Measurements from ENCODE around the gene VAMP7.
A peak's percentile ranks its signal among the peaks of the same experiment; 100 is the strongest.
"Not testable (repeated sequence)": the region's sequence is repeated elsewhere in the genome, so short reads cannot be mapped to it uniquely, and the experiment has no call there.

VAMP7 gene, protein sequence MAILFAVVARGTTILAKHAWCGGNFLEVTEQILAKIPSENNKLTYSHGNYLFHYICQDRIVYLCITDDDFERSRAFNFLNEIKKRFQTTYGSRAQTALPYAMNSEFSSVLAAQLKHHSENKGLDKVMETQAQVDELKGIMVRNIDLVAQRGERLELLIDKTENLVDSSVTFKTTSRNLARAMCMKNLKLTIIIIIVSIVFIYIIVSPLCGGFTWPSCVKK

DNA sequence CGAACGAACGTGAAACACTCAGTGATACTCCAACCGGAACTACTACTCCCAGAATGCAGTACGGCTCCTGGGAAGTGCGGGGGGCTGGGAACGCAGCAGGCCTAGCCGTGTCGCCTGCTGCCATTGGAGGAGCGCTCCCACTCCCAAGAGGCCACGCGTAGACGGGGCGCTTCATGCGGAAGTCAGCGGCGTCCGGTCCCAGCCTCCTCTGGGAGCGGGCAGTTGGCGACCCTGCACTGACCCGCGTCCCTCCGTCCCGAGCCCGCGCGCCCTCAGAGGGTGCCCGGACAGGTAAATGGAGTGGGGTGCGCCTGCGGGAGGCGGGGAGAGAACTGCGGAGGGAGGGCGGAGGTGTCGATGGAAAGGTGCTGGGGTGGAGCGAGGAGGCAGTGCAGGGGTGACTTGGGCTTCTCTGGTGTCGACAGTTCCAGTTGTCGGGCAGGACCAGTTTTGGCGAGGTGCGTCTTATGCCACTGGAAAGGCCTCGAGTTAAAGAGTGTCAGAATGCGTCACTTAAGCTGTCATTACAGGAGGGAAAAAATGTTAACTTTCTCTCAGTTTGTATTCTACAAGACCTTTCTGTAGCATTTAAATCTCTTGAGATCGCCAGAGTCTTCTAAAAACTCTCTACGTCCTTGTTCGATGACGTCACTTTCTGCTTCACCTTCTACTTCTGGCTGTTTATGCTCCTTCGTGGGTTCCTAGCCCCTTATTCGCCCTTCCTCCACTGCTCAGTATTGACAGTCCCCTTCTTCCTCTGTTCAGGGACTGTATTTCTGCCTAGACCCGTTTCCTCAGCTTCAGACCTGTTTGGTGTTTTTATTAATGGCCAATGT lies at the start of gene VAMP7:
Gene VAMP7, plus strand, starts transcription at position 188 of the 836 bp plus-strand sequence. CDS start 8,122 bp downstream, outside the sequence.
- DNase-seq, result peak; percentile 84

DNA sequence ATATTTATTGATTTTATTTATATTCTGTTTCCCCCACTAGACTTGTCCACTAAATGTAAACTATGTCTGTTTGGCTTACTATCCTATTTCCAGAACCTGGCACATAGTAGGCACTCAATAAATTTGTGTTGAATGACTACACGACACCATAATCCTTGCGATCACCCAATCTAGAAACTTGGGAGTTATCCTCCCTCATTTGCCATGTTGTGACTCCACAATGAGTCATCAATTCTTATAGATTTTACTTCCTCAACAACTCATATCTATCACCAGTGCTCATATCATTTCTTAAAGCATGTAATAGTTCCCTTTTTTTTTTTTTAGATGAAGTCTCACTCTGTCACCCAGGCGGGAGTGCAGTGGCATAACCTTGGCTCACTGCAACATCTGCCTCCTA lies 39.9 kb upstream of the VAMP7 start:
- no peak for DNase-seq

DNA sequence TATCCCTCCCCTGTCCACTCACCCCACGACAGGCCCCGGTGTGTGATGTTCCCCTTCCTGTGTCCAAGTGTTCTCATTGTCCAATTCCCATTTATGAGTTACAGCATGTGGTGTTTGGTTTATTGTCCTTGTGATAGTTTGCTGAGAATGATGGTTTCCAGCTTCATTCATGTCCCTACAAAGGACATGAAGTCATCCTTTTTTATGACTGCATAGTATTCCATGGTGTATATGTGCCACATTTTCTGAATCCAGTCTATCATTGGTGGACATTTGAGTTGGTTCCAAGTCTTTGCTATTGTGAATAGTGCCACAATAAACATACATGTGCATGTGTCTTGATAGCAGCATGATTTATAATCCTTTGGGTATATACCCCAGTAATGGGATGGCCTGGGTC lies 29.4 kb upstream of the VAMP7 start:
- not testable (repeated sequence) for DNase-seq

DNA sequence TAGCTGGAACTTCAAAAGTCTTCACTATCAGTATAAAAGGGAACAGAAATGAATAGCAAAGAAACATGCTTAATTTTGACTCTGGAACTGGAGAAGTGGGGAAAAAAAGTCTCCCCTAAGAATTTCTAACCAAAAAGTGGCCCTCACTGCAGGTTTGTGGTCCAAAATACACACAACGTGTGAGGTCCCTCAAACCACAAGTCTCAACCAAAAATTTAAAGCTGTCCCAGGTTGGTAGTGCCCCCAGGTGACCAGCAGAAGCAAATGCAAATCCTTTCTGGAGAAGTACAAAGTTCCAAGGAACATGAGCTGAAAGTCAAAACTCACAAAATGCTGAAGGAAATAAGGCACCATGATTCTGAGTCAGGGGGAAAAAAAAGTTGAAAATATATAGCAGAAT lies 23.6 kb upstream of the VAMP7 start:
- no peak for DNase-seq

DNA sequence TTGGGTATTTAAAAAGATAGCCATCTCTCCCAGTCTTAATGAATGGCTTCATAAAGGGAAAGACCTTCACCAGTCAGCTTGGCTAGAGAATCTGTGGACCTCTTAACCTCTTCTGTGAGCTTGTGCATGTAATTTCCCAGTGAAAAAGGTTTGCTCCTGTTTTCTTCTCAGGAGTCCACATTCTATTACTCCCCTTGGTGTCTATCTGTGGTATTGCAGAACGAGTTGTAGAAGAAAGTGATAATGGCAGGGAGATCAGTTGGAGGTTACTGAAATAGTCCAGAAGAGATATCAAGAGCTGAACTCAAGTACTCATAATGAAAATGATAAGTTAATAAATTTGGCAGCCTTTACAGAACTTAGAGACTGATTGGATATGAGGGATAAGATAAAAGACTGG lies 16.5 kb upstream of the VAMP7 start:
- DNase-seq, result no peak

DNA sequence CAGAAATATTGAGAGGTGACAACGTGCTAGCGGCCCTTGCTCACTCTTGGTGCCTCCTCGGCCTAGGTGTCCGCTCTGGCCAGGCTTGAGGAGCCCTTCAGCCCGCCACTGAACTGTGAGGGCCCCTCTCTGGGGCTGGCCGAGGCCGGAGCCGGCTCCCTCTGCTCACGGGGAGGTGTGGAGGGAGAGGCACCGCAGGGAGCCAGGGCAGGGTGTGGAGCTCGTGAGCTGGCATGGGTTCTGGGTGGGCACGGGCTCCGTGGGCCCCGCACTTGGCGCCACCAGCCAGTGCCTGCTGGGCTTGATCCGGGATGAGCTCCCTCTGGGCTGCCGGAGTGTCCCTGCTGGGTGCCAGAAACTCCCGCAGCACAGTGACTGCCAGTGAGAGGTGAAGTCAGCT lies 16.0 kb upstream of the VAMP7 start:
- DNase-seq, result no peak

DNA sequence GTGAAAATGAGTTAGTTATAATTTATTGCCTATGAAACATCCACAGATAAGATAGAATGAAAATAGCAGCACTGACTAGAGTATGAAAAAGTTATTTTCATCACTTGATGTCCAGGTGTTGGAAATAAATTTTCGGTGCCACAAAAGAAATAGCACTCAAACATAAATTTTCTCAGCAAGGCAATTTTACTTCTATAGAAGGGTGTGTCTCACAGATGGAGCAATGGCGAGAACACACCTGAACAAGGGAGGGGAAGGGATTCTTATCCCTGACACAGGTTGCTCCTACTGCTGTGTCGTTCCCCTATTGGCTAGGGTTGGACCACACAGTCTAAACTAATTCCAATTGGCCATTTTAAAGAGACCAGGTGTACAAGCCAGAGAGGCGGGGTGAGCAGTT lies 13.3 kb upstream of the VAMP7 start:
- DNase-seq, result no peak

DNA sequence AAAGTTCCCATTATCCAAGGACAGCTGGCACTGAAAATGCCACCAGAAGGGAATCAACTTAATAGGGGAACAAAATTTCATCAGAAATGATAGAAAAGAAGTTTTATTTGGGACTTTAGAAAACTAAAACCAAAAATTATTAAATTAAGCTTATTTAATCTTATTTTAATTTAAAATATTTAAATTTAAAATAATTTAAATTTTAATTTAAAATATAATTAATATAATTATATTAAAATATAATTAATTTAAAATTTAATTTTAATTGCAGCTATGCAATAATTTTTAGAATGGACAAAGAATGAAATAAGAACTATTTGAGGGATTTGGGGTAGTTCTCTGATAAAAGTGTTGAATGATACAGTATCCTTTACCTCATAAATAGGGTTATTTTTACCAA lies 10.2 kb upstream of the VAMP7 start:
- no peak for DNase-seq

DNA sequence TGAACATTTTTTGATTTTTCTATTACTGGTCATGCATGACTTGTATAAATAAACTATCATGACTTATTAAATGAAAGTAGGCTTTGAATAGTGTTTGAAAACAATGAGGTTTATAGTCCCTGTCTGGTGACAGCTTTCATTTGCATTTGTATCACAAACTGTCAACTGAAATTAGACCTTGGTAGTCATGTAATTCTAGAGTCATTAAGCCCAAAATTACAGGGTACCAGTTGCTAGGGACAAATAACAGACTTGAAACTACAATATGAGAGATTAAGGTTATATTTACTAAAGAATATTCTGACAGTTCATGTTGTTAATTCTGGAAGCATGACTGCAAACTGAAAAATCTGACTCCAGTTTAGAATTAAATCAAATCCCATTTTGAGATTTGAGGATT lies 9.2 kb upstream of the VAMP7 start:
- DNase-seq, result no peak

DNA sequence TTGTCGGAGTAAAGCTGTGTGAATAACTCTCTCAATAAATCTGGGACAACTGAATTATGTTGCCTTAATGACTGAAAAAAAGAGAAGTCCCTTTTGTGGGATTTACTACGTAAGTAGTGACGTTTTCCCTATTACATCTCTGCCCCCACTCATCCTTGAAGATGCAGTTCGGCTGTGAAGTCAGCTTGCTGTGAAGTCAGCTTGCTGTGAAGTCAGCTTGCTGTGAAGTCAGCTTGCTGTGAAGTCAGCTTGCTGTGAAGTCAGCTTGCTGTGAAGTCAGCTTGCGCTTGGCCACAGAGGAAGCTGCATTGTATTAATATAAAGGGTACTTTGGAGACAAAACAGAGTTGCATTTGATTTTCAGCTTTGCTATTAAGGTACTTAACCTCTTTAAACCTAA lies 8.0 kb upstream of the VAMP7 start:
- no peak for DNase-seq

DNA sequence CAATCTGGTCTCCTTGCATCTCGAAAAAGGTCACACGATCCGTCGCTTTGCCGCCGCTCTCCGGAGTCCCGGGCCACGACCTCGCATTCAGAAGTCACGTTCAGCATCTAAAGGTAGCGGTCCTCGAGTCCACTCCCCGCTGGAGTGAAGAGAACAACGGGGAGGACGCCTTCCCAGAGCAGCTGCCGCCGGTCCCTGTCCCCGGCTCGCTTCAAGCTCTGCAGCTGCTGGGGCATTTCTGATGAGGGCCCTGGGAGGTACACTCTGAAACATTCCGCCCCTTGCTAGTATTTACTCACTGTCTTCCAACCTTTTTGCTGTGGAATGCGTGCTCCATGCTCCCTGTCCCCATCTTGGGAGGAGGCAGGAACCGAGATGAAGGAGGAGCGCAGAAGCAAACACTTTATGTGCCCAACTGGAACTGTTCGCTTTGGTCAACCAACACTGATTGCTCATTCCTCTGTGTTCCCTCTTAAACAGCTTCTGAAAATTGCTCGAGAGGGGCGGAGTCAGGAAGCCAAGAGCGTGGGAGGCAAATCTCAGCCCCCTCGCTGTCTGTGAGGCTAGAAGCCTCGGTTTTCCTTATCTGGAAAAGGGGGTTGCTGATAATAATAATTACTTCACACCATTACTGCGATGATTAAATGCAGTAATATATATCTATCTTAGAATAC lies 6.4 kb upstream of the VAMP7 start:
- no peak for DNase-seq

DNA sequence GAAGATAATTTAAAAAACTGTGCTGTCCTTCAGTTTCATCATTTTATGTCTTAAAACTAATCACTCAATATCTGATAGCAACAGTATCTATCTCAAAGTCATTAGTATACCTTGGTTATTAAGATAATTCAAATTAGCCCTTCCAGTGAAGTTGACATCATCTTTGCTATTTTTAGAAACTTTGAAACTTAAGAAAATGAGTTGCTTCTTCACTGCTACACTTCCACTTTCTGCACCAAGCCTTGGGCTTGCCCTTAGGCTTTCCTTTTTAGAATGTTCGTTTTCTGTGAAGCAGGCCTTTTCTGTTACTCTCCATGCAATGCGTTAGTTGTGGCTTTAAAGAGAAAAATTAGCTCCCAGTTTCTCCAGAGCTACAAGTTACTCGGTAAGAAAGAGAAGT lies 4.4 kb upstream of the VAMP7 start:
- DNase-seq, result no peak

DNA sequence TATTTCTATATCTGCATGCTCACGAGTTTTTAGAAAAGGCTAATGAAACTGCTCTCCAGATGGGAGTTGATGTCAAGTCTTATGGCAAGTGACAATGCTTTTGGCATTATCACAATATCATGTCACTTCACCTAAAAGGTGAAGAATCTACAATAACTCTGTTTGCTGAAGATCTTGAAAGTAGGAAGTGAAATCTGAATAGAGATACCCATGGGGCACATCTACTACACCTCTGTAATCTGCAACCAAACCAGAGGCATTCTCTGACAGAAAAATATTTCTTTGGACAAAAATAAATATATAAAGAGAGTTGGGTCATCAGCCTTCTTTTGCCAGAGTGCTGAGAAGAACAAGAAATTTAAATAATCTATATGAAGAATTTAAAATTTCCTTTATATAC lies 3.9 kb upstream of the VAMP7 start:
- DNase-seq, result no peak

DNA sequence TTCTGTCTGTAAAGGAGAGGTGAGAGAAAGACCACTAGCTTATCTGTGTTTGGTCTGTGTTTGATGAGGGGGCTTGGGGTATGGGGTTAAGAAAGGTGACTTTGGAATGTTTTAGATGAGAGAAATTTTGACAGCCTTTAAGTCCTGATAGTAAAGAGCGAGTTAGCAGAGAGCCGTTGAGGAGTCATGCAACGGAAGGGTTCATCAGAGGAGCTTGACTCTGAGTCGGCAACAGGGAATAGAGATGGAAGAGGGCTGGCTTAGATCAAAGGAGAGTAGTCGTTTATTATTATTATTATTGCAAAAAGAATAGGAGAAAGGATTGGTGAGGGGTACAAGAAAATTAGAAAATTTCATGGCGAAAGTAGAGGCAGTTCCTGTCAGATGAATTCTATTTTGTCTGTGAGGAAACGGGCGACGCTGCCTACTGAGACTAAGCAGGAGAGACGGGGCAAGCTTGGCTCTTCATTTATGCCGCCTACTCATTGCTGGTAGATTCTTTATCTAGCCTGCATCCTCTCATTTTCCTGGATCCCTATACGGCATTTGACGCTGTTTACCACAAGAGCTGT lies 473 bp upstream of the VAMP7 start:
- no peak for DNase-seq

DNA sequence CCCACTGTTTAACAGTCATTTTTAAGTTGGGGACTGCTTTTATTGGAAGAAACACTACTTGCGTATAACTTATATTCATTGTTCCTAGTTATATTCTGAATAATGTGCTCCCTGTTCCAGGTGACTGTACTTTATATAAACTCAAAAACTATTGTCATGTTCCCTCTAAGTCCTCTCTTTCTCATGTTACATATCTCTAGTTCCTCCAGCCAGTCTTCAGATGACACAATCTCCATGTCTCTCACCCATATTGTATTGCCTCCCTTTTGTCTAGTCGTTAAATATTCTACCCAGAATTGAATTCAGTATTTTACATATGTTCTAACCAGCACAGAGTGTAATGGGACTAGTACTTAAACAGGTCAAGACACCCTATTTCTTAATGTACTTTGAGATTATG lies 5.3 kb downstream of the VAMP7 start:
- no peak for DNase-seq

DNA sequence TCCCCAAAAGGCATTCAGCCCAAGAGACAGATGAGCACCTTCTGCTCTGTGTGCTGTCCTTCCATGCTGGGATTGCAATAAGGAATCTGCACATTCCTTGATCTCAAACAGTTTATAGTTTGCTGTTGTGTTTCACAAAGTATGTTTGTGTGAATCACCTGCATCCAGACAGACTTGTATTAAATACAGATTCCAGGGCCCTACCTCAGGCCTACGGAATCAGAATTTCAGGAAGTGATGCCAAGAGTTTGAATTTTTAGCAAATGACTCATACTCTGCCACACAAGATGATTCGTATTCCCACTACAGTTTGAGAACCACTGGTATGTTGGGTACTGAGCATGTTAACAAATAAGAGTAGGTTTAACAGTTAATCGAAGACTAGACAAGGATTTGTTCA lies 7.0 kb downstream of the VAMP7 start:
- DNase-seq, result no peak

DNA sequence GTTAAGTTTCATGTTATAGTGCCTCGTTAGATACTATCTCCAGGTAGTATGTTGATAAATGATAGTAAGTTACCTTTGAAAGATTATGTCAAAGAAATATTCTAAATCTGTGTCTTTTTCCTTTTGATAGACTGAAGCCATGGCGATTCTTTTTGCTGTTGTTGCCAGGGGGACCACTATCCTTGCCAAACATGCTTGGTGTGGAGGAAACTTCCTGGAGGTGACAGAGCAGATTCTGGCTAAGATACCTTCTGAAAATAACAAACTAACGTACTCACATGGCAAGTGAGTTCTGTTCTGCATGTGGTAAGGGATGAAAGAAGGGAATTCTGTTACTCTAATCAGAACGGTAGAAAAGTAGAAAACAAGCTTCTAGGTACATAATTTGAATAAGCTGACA lies 8.2 kb downstream of the VAMP7 start:
- no peak for DNase-seq

DNA sequence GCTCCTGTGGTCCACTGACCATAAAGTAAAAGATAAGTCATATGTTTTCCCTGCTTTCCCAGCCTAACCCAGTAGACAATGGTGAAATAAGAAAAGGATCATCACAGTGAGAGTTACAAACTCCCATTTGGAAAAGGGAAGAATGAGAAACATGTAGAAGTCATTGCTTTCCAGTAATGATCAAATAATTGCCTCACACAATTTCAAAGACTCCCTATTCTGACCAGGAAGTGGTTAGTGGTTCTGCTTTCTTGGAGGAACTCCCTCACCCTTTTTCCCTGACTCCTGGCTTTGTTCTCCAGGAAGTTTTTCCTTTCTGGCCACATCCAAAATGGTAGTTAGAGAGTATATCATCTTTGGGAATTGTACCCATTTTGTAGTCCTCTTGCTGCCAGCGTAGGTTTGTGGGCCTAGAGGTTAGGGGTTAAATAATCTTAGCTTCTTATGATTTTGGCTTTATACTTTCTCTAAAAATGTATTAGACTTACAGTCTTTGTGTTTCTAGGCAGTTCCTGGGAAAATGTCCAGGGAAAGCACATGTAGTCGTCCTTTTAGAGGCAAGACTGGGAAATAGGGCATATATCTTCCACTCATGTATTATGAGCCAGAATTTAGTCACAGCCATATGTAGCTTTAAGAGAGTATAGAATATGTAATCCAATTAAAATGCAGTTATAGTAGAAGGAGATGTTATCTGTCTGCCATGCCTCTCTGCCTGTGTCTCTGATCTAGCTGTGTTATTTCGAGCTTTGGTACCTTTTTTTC lies 10.5 kb downstream of the VAMP7 start:
- no peak for DNase-seq

DNA sequence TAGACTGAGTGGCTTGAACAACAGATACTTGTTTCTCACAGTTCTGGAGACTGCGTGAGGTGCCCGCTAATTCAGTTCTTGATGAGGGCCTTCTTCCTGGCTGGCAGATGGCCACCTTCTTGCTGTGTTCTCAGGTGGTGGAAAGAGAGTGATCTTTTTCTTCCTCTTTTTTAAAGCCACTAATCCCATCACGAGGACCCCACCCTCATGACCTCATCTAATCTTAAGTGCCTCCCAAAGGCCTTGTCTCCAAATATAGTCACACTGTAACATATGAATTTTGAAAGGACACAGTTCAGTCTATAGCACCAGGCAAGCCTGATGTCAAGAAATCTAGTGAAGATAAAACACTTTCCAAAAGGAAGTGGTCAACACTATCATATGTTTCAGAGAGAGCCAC lies 12.4 kb downstream of the VAMP7 start:
- no peak for DNase-seq

DNA sequence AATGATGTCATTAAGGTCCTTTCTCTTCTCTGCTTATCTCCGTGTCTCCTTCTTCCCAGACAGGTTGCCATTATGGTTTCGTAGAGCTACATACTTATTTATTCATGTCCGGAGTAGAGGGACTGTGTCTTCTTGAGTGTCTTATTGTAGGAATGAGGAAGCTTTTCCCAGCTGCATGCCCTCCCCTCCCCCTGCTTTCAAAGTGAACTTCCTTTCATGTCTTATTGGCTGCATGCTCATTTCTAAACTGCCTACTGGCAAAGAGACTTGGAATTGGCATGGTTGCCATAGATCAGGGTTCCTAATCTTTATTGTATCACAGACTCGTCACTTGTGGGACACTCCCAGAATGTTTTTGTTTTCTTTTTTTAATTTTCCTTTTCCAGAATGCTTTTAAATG lies 15.4 kb downstream of the VAMP7 start:
- no peak for DNase-seq

DNA sequence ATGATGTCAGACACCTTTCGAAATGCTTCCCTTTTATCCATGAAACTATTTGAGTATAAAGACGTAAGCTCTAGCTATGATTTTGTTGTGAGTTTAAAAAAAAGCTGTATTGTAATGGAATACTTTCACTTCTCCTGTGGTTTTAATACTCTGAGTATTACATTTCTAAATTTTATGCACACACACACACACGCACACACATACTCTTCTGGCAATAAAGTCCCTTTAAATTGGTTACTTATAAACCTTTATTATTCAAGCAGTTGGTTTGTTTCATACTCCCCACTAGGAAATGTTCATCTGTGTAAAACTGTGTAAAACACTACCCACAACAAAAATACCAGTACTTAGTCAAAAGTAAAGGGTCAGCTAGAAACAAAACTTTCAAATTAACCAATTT lies 18.2 kb downstream of the VAMP7 start:
- no peak for DNase-seq

DNA sequence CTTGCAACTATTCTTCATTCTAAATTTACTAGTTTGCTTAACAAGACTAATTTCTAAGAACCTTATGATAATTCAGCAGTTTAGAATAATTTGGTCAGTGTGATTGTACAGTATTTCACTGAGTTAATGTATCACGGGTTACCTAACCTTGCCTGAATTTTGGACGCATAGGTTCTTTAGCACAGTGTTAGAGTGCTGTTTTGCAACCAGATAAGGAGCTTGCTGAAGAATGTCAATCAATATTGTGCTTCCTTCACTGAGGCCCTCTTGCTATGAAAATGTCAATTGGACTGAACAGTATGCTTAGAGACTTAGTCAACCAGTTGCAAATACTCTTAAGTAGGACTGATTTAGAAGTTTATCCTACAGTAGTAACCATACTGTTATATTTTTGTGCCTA lies 19.6 kb downstream of the VAMP7 start:
- DNase-seq, result no peak

DNA sequence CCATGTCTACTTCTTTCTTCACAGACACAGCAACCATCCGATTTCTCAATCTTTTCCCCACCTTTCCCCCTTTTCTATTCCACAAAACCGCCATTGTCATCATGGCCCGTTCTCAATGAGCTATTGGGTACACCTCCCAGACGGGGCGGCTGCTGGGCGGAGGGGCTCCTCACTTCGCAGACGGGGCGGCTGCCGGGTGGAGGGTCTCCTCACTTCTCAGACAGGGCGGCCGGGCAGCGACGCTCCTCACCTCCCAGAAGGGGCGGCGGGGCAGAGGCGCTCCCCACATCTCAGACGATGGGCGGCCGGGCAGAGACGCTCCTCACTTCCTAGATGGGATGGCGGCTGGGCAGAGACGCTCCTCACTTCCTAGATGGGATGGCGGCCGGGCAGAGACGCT lies 26.5 kb downstream of the VAMP7 start:
- DNase-seq, result not testable (repeated sequence)

Measured in CD4-positive, alpha-beta T cell treated with Interleukin-21 for 1 hour (primary cell).